HepG2 (cell line): ENCODE measurements around the gene GRID1. TPM values are rescaled to one million over a fixed set of nuclear protein-coding genes. Genes with fewer than 3 reads are reported as not detected.

ENCODE experiments used
- ATAC-seq: fragments of 200-7000 bp; cut with Tn5 transposase; 3 replicates; pipeline ENCODE4 v1.9.1; 2020; ENCODE audit warnings: mild to moderate bottlenecking, moderate library complexity
- BruUV-seq: library from RNA; stranded (reverse); fragments of 400-500 nt; replicated peaks from 2 replicates; lab custom pipeline; 2021; lab: Mats Ljungman, UMichigan
- CTCF ChIA-PET: fragments of 300-600 bp; formaldehyde crosslinking; extraction: SDS; loops from one replicate; lab custom pipeline; 2021; ENCODE audit warnings: low total read pairs, inconsistent platforms, low intra/inter-chr PET ratio; lab: Yijun Ruan, JAX
- POLR2A ChIA-PET: fragments of 350-600 bp; sonication (Branson Sonifier 250); formaldehyde crosslinking; loops from one replicate; lab custom pipeline; 2020; ENCODE audit warnings: antibody characterized with exemption, inconsistent platforms; lab: Yijun Ruan, JAX
- DNase-seq: peaks from one replicate; pipeline ENCODE4 v3.0.0-alpha.2; 2015; ENCODE audit warnings: low spot score
- FAIRE-seq: peaks from 3 replicates; lab custom pipeline; 2011; peaks lifted over from hg19 to GRCh38; lab: Jason Lieb, UNC
- H2AFZ ChIP-seq: one replicate; pipeline ENCODE4 v1.6.1; 2011; ENCODE audit warnings: low read length, inconsistent platforms
- H3K27ac ChIP-seq: fragments of 300-600 bp; 3 replicates; pipeline ENCODE4 v1.8.0; 2011; ENCODE audit warnings: mixed run types, mild to moderate bottlenecking, mixed read lengths, low read length, inconsistent platforms; ENCODE audit not compliant: insufficient read depth; ENCODE audit errors: extremely low read length
- H3K27me3 ChIP-seq, 2 experiments: fragments of 200-600 bp in 1 of 2; 2 replicates in 1 of 2; 3 replicates in 1 of 2; pipeline versions ENCODE4 v1.6.0 to v1.8.0; 2011; ENCODE audit warnings: low read length in 2 of 2, mild to moderate bottlenecking in 2 of 2, moderate library complexity in 2 of 2, inconsistent platforms in 1 of 2; ENCODE audit not compliant: insufficient read depth in 2 of 2, control insufficient read depth in 1 of 2
- H3K36me3 ChIP-seq, 2 experiments: fragments of 200-600 bp in 1 of 2; replicated peaks in 1 of 2; 2 replicates in 1 of 2; 3 replicates in 1 of 2; pipeline versions ENCODE4 v1.5.1 to v1.8.0; 2011; ENCODE audit warnings: low read length in 2 of 2, inconsistent platforms in 1 of 2; ENCODE audit not compliant: insufficient read depth in 2 of 2, control insufficient read depth in 1 of 2
- H3K4me1 ChIP-seq: 2 replicates; pipeline ENCODE4 v1.5.1; 2012; ENCODE audit warnings: low read length, inconsistent platforms; ENCODE audit not compliant: insufficient read depth
- H3K4me2 ChIP-seq: 2 replicates; pipeline ENCODE4 v1.6.0; 2011; ENCODE audit warnings: low read depth, low read length, inconsistent platforms
- H3K4me3 ChIP-seq, 3 experiments: fragments of 200-600 bp in 1 of 3; sonication (generic), shearing (Covaris generic) in 1 of 3; replicated peaks in 1 of 3; 2 replicates each; pipeline ENCODE4 v1.5.1; 2011 to 2016; ENCODE audit warnings: low read length in 3 of 3, inconsistent platforms in 2 of 3, low read depth in 2 of 3, mild to moderate bottlenecking in 2 of 3, control low read depth in 1 of 3, mixed read lengths in 1 of 3; ENCODE audit not compliant: insufficient read depth in 1 of 3
- H3K79me2 ChIP-seq: one replicate; pipeline ENCODE4 v1.6.1; 2011; ENCODE audit warnings: low read length, inconsistent platforms; ENCODE audit not compliant: insufficient read depth
- H3K9ac ChIP-seq: 2 replicates; pipeline ENCODE4 v1.6.0; 2011; ENCODE audit warnings: mild to moderate bottlenecking, low read depth, low read length, inconsistent platforms; ENCODE audit not compliant: insufficient read depth
- H3K9me3 ChIP-seq: 2 replicates; pipeline ENCODE4 v1.5.1; 2012; ENCODE audit warnings: mild to moderate bottlenecking, low read length
- H4K20me1 ChIP-seq: 2 replicates; pipeline ENCODE4 v1.6.0; 2011; ENCODE audit warnings: inconsistent platforms, mild to moderate bottlenecking, low read length, moderate library complexity; ENCODE audit not compliant: insufficient read depth
- BCL6 ChIP-seq: IDR thresholded peaks from 2 replicates; pipeline ENCODE4 v1.6.1; 2016; ENCODE audit warnings: missing genetic modification reagents, missing compliant biosample characterization
- HES4 ChIP-seq: sonication (generic); formaldehyde crosslinking; IDR thresholded peaks from 2 replicates; pipeline ENCODE4 v1.9.0; 2021; ENCODE audit warnings: mild to moderate bottlenecking, missing genetic modification reagents, borderline replicate concordance
- HOXA3 ChIP-seq: sonication (generic); formaldehyde crosslinking; IDR thresholded peaks from 2 replicates; pipeline ENCODE4 v1.5.0; 2020; ENCODE audit warnings: missing genetic modification reagents
- HOXA5 ChIP-seq: sonication (generic); formaldehyde crosslinking; IDR thresholded peaks from 2 replicates; pipeline ENCODE4 v1.4.0; 2020; ENCODE audit warnings: missing genetic modification reagents
- SIX1 ChIP-seq: sonication (generic); formaldehyde crosslinking; IDR thresholded peaks from 2 replicates; pipeline ENCODE4 v1.4.0; 2020; ENCODE audit warnings: missing genetic modification reagents, borderline replicate concordance
- SMAD1 ChIP-seq: sonication (generic); formaldehyde crosslinking; IDR thresholded peaks from 2 replicates; pipeline ENCODE4 v1.4.0; 2020; ENCODE audit warnings: missing genetic modification reagents, low read depth, mild to moderate bottlenecking, borderline replicate concordance
- ZBTB21 ChIP-seq: sonication (generic); formaldehyde crosslinking; IDR thresholded peaks from 2 replicates; pipeline ENCODE4 v1.4.0; 2020; ENCODE audit warnings: missing genetic modification reagents
- ZNF256 ChIP-seq: sonication (generic); formaldehyde crosslinking; conservative IDR thresholded peaks from 2 replicates; pipeline ENCODE4 v1.4.0; 2020; ENCODE audit warnings: missing genetic modification reagents
- ZNF580 ChIP-seq: IDR thresholded peaks from 2 replicates; pipeline ENCODE4 v1.6.1; 2016; ENCODE audit warnings: low read depth, borderline replicate concordance
- ZSCAN9 ChIP-seq: IDR thresholded peaks from 2 replicates; pipeline ENCODE4 v1.6.1; 2016; ENCODE audit warnings: borderline replicate concordance
- WGBS: methylation state at CpG from one replicate; pipeline ENCODE4 v1.1.6; 2017; ENCODE audit warnings: low lambda C conversion rate; 5-methylcytosine and 5-hydroxymethylcytosine counted together
- in situ Hi-C: cut with HindIII; loops from 2 replicates; pipeline ENCODE4 v1.10.0; 2017; ENCODE audit warnings: low pct_unique_long_range_greater_than_20kb; ENCODE audit not compliant: extremely low pct_ligation_motif_present
- intact Hi-C: fragments of 100-400 bp; cut with micrococcal nuclease; formaldehyde crosslinking; loops from one replicate; pipeline ENCODE4 v1.10.0; 2022; ENCODE audit not compliant: unreplicated experiment
- polyA plus RNA-seq, 8 experiments: library from polyadenylated mRNA; depleted of rRNA in 3 of 8; stranded (reverse) in 7 of 8; unstranded in 1 of 8; fragments of >200 nt; fragmentation: Illumina TruSeq in 4 of 8; extraction: Trizol in 4 of 8; gene quantifications; 2 replicates each; pipeline versions ENCODE4 v1.2.1 to v1.2.3, GENCODE V29; 2011 to 2016; ENCODE audit warnings: low read depth in 4 of 8, missing spikeins in 1 of 8, mixed read lengths in 1 of 8; ENCODE audit not compliant: insufficient read depth in 1 of 8
- total RNA-seq, 5 experiments: library from RNA; depleted of rRNA; stranded (reverse); fragments of >200 nt; fragmentation: Illumina TruSeq; extraction: Trizol; gene quantifications; 2 replicates each; pipeline ENCODE4 v1.2.3, GENCODE V29; 2016; ENCODE audit warnings: low read depth in 1 of 5
- TF ChIP-seq, protein P1 (sequence below): sonication (generic); formaldehyde crosslinking; IDR thresholded peaks from 2 replicates; pipeline ENCODE4 v1.4.0; 2020; ENCODE audit warnings: missing genetic modification reagents
- TF ChIP-seq, protein P2 (sequence below): IDR thresholded peaks from 2 replicates; pipeline ENCODE4 v1.6.1; 2016; ENCODE audit warnings: low read depth, control low read depth

GRID1 gene
- total and polyA plus RNA-seq, 2 of the 13 experiments (the other 11 are each of a cell fraction or from before 2014, with no cell fraction given) = 0.05 TPM; not detected in 1

DNA sequence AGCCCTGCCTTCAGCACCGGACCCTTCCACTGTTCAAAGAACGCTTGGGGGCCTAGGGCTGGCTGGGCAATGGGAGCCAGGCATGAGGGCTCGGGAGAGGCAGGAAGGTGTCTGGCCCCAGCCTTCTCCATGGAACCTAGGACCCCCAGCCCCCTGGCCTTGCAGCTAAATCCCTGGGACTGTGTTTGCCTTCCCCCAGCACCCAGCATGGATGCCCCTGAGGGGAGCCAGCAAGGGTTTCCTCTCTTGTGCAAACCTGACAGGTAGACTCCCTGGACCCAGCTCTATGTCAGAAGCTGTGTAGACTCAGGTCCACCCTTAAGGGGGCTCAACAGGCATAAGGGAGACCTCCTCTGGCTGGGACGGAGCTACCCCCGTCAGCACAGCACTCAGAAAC lies 288.0 kb downstream of the GRID1 start:
- DNase-seq (no peak), ATAC-seq (no peak), FAIRE-seq (no peak)
- intact Hi-C loops = no loop called here
- WGBS = 40% methylated on average over 5 of the region's 5 CpGs
- H2AFZ ChIP-seq = no peak overlapping the region
- H3K4me1 ChIP-seq = no peaks in the 10 kb centered on the region
- no peaks in the 10 kb centered on the region for H3K79me2 ChIP-seq
- H3K9ac ChIP-seq = no peak overlapping the region
- H4K20me1 ChIP-seq = no peaks in the 10 kb centered on the region
- H3K36me3 ChIP-seq = no peaks in the 10 kb centered on the region
- H3K27me3 ChIP-seq = peaks cover 1 to 6% of the 10 kb centered on the region in 2 experiments; a peak in 3 of 5 replicates
- no peaks in the 10 kb centered on the region for H3K9me3 ChIP-seq
- POLR2A ChIA-PET = no interaction called here
- in situ Hi-C loops = no loop called here
- no peak overlapping the region for H3K27ac ChIP-seq
- H3K4me2 ChIP-seq = no peak overlapping the region
- no TSS peak for BruUV-seq
- H3K4me3 ChIP-seq = no peak overlapping the region
- CTCF ChIA-PET = no interaction called here
- TF ChIP-seq ZNF256 (CRISPR knock-in tag) = no peak
- no peak for TF ChIP-seq ZNF580 (CRISPR knock-in tag)
- no peak for TF ChIP-seq SIX1 (CRISPR knock-in tag)
- TF ChIP-seq HOXA5 (CRISPR knock-in tag) = no peak
- no peak for TF ChIP-seq HES4 (CRISPR knock-in tag)
- TF ChIP-seq, protein P1, sequence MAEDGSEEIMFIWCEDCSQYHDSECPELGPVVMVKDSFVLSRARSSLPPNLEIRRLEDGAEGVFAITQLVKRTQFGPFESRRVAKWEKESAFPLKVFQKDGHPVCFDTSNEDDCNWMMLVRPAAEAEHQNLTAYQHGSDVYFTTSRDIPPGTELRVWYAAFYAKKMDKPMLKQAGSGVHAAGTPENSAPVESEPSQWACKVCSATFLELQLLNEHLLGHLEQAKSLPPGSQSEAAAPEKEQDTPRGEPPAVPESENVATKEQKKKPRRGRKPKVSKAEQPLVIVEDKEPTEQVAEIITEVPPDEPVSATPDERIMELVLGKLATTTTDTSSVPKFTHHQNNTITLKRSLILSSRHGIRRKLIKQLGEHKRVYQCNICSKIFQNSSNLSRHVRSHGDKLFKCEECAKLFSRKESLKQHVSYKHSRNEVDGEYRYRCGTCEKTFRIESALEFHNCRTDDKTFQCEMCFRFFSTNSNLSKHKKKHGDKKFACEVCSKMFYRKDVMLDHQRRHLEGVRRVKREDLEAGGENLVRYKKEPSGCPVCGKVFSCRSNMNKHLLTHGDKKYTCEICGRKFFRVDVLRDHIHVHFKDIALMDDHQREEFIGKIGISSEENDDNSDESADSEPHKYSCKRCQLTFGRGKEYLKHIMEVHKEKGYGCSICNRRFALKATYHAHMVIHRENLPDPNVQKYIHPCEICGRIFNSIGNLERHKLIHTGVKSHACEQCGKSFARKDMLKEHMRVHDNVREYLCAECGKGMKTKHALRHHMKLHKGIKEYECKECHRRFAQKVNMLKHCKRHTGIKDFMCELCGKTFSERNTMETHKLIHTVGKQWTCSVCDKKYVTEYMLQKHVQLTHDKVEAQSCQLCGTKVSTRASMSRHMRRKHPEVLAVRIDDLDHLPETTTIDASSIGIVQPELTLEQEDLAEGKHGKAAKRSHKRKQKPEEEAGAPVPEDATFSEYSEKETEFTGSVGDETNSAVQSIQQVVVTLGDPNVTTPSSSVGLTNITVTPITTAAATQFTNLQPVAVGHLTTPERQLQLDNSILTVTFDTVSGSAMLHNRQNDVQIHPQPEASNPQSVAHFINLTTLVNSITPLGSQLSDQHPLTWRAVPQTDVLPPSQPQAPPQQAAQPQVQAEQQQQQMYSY = no peak
- no peak for TF ChIP-seq SMAD1 (CRISPR knock-in tag)
- TF ChIP-seq ZSCAN9 (CRISPR knock-in tag) = no peak
- TF ChIP-seq HOXA3 (CRISPR knock-in tag) = no peak
- TF ChIP-seq, protein P2, sequence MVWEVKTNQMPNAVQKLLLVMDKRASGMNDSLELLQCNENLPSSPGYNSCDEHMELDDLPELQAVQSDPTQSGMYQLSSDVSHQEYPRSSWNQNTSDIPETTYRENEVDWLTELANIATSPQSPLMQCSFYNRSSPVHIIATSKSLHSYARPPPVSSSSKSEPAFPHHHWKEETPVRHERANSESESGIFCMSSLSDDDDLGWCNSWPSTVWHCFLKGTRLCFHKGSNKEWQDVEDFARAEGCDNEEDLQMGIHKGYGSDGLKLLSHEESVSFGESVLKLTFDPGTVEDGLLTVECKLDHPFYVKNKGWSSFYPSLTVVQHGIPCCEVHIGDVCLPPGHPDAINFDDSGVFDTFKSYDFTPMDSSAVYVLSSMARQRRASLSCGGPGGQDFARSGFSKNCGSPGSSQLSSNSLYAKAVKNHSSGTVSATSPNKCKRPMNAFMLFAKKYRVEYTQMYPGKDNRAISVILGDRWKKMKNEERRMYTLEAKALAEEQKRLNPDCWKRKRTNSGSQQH (CRISPR knock-in tag) = no peak
- no peak for TF ChIP-seq ZBTB21
- no peak for TF ChIP-seq BCL6 (CRISPR knock-in tag)
